Left renal pelvis (tissue), 4 donors: ENCODE results near the gene MIGA1. TPM values are rescaled to one million over a fixed set of nuclear protein-coding genes. Genes with fewer than 3 reads are reported as not detected.
"Not testable (repeated sequence)": the region's sequence is repeated elsewhere in the genome, so short reads cannot be mapped to it uniquely, and the experiment has no call there.

Experiments
- DNase-seq, 4 donors: peaks; one replicate each; pipeline ENCODE4 v3.0.0-alpha.2; 2013; ENCODE audit warnings: low read depth in 4 of 4, low spot score in 3 of 4
- polyA plus RNA-seq, 4 donors: library from polyadenylated mRNA; unstranded; fragments of 120-200 nt; gene quantifications; one replicate each; pipeline ENCODE4 v1.2.1, GENCODE V29; 2013; ENCODE audit not compliant: insufficient read length in 4 of 4

MIGA1 gene, protein sequence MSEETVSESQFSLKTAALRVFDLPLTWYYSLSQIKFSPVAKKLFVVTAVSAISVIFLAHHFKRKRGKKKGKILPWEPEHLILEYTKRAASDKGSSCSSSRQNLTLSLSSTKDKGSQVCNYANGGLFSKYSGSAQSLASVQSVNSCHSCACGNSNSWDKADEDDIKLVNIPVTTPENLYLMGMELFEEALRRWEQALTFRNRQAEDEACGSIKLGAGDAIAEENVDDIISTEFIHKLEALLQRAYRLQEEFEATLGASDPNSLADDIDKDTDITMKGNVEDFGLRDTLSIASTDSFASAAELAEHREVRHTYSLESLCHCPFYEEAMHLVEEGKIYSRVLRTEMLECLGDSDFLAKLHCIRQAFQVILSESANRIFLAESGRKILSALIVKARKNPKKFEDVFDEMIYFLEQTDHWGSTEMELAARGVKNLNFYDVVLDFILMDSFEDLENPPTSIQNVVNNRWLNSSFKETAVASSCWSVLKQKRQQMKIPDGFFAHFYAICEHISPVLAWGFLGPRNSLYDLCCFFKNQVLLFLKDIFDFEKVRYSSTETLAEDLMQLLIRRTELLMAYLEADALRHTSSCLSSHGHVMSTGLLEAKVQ
- 10 to 100 TPM; 20.5 to 22.1 (median 20.6) TPM for polyA plus RNA-seq

DNA sequence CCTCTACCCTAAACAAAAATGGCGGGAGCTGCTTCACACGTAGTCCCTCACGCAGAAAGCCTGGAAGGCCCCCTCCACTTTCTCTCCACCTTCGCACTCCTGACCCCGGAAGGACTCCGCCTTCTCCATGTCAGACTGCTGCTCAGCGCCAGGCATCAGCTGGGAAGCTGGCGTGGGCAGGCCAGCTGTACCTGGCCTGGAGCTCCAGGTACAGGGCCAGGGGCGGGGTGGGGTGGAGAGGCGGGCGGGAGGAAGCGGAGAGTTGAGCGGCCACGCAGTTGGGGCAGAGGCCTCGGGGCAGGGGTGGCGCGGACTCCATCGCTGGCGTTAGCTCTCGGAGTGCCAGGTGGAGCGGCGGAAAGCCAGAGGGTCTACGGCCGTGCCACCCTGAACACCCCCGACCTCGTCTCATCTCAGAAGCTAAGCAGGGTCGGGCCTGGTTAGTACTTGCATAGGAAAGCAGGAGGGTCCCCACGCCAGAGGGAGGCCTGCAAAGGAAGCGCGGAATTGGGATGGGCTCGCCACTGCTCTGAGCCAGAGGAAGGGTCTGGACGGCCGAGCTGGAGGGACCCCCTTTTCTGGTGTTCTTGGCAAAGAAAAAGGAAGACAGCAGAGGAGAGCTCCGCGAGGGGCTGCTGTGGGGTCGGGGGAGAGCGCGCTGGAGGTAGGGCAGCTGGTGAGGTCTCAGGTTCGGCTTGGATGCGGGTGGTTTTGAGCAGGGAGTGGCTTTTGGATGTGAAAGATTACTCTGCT, at the start of gene MIGA1:
Gene MIGA1 (plus strand): TSS at position 121 of the 753 bp plus-strand sequence. CDS start 3,604 bp downstream, outside the sequence.
- DNase-seq: peak; percentile 80 to 90 (median 84)

DNA sequence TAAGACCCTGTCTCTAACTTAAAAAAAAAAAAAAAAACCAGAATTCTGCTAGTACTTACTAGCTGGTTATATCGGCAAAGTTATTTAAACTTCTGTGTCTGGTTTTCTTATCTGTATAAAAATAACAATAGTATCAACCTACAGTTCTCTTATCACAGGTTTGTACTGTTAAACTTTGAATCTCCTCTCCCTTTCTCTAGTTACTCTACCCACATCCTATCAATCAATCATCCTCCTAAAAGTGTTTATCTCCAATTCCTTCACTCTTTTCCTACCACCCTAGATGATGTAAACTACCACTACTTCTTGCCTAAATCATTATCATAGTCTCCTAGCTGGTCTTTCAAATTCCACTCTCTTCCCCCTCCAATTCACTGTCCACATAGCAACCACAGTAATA, 47.4 kb upstream of the MIGA1 start:
- DNase-seq: no peak

DNA sequence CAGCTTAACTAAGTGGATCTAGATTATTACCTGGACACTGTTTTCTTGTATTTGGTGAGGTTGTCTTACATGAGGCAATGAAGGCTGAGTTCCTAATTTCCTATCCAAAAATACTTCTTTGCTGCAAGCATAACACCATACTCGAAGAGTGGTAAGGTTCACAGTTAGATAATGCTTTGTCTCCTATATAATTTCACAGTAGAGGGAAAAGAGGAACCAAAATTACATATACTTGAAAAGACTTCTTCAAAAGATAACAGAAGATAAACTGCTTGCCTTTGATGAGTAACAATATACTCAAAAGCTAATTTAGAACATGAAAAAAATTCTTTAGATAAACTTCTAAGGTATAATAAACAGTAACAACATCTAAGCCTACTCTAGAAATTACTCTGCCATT, 40.2 kb upstream of the MIGA1 start:
- no peak for DNase-seq

DNA sequence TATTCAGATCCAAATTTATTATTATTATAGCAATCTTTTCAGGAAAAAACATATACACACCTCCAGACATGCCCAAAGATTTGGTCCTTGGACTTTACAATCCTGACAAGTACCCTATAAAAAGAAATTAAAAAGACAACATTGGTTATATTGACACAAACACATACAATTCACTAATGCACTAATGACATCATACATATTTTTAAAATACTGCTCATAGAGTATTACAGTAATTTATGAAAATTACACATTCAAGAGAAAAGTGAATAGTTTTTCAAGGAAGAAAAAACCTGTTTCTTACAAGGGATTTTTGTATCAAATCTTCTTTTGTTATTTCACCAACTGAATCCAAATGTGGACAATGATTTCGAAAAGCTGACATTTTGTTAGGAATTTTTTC, 38.1 kb upstream of the MIGA1 start:
- DNase-seq: no peak

DNA sequence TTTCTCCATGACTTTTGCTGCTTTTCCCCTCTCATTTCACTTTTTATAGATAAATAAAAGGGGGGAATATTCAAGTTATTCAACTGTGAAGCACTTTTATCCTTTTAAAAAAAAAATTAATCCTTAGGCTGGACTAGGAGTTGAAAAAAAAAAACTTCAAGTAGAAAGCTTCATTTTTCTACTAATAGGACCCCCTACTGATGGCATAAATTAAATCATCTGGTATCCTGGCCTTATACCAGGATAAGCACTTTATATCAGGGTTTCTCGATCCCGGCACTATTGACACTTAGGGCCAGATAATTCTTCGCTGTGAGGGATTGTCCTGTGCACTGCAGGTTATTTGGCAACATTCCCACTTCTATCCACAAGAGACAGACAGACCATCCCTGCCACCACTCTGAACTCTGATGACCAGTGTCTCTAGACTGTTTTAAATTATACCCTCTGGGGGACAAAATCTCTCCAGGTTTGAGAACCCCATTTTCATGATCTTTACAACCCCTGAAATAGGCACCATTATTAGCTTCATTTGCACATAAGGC, 37.4 kb upstream of the MIGA1 start:
- DNase-seq: no peak

DNA sequence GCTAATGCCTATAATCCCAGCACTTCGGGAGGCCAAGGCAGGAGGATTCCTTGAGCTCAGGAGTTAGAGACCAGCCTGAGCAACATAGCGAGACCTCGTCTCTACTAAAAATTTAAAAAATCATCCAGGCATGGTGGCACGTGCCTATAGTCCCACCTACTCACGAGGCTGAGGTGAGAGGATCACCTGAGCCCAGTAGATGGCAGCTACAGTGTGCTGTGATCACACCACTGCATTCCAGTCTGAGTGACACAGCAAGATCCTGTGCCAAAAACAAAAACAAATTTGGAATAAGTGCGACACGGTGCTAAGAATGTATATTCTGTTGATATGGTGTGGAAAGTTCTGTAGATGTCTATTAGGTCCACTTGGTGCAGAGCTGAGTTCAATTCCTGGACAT, 34.9 kb upstream of the MIGA1 start:
- DNase-seq: no peak

DNA sequence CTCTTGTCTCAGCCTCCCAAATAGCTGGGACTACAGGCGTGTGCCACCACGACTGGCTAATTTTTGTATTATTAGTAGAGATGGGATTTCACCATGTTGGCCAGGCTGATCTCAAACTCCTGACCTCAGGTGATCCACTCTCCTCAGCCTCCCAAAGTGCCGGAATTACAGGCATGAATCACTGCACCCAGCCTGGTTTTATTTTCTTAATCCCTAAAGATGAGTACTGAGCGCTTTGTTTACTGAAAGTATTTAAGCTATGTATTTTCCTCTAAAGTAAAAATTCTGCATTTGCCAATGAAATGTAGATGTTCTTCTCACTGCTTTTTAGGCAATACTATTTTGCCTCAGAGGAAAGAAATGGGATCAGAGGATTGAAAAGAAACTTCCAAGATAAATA, 30.0 kb upstream of the MIGA1 start:
- DNase-seq: not testable (repeated sequence)

DNA sequence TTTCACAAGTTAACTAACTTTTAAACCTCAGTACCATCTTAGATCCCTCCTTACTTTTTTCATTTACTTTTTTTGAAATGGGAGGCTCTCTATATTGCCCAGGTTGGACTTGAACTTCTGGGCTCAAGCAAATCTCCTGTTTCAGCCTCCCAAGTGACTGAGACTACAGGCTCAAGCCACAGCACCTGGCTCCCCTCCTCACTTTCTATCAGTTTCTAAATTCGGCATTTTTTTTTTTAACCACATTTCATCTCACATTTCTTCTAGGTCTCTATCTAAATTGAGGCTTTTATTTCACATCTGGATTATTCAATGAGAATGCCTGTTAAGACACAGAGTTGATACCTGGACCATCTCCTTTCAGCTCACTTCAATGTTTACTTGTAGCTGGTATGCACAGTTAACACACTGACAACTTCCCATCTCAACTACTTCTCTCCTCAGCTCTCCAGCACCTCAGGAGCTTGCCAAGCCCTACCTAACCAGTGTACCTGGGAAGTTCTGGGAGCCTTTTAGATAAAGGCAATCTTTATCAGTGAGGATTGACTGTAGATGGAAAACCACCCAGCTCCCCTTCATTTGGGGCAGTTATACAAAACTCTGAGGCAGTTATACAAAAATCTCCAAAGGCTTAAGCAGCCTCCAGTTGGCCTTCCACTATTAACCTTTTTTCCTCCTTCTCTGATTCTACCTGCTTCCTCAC, 23.2 kb upstream of the MIGA1 start:
- no peak for DNase-seq

DNA sequence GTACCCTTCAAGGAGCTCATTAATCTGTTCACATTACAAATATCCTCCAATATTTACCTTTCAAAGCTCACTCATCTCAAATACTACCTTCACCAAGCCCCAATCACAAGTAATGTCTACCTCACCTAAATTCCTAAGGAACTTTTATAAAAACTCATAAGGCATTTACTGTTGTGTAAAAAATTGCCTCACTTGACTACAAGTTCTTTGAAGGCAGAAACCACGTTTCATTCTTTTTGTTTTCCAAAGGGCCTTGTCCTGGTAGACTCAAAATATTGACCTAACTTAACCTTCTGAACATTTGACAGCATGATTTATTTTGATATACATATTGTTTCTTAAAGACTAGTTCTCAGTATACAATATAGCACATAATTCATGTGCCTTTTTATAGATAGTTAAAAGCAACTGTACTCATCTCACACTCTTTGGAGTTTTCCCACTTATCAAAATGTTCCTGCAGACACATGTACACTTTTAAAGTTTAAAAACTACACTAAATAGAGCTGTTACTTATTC, 22.3 kb upstream of the MIGA1 start:
- DNase-seq: no peak

DNA sequence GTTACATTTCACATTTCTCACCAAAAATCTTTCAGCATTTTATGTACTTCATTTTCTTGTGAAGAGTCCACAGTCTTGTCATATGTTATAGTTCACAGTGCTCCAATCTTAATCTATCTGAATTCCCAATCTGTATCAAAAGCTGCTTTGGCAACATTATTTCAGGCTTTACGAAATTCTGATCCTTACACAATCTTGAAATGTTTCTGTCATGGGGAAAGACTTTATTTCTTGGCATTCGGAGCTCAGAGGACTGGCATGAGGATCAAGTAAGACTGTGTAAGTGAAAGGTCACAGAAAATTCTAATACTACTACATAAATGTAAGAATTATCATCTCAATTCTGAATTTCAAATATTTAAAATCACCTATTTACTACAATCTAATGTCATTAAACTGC, 21.8 kb upstream of the MIGA1 start:
- DNase-seq: no peak

DNA sequence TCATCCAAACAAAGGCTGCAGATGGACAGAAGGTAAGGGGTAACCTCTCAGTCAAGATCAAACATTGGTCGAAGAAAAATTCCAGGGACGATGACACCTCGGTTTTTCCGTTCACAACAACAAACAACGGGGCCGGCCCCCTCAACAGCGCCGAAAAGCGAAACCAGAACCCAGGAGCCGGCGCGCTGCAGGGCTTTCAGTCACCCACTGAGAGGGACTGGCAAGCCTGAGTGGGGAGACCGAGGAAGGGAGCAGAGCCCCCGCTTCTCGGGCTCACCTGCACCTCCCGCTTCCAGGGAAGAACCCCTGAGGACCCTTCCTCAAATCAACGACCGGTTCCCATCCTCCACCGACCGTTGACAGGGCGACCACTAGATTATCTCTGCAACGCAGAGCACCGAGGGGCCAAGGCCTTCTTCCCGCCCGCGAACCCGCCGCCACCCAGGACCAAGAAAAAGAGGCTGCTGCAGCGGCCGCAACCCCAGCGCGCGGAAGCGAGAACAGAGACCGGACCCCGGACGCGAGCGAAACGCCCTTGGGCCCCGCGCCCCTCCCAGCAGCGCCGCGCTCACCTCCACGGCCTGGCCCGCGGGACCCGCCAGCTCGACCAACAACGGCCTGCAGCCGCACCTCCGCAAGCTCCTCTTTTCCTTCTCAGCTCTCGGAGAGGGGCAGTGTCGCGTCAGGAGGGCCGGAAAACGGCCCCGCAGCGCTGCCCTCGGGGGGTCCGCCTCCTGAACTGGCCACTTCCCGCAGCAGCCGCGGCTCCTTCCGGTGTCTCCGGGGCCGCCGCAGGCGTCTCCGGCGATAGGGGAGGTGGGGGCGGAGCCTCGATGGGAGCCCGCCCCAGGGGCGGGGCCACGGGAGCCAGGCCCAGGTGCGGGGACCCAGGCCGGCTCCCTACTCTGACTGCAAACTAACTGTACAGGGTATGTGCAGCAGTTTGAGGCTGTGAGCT, 20.1 kb upstream of the MIGA1 start, which contains the start of gene USP33:
Gene USP33 (minus strand): TSS at position 782 of the 958 bp plus-strand sequence. CDS start 18,155 bp downstream, outside the sequence.
- DNase-seq: peak; percentile 73 to 81 (median 74)

DNA sequence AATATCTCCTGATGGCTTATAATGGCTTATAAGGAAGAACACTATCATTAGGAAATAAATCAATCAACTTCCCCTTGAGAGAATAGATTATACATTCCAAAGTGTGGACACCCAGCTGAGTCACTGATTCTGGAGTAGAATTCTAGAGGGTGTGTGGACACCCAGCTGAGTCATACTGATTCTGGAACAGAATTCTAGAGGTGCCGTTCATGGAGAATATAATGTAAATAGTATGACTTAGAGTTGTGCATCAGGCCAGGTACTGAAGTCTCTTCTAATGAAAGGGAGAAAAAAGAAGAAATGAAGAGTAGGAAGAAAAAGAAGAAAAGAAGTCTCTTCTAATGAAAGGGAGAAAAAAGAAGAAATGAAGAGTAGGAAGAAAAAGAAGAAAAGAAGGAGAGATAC, 17.4 kb upstream of the MIGA1 start:
- no peak for DNase-seq

DNA sequence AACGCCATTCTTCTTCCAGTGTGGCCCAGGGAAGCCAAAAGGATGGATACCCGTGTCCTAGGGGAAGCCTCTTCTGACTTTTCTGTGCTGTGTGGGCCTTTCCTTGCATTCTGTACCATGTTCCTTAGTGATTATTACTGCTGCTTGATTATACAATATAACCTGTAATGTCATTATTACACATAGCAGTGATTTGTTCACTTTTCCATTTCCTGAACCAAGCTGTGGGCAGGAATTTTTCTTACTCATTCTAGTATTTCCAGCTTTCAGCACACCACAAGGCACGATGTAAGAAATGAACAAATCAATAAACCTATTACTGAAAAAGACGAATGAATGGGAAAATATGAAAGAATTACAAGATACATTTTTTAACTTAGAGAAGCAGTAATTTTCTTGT, 11.4 kb upstream of the MIGA1 start:
- DNase-seq: no peak

DNA sequence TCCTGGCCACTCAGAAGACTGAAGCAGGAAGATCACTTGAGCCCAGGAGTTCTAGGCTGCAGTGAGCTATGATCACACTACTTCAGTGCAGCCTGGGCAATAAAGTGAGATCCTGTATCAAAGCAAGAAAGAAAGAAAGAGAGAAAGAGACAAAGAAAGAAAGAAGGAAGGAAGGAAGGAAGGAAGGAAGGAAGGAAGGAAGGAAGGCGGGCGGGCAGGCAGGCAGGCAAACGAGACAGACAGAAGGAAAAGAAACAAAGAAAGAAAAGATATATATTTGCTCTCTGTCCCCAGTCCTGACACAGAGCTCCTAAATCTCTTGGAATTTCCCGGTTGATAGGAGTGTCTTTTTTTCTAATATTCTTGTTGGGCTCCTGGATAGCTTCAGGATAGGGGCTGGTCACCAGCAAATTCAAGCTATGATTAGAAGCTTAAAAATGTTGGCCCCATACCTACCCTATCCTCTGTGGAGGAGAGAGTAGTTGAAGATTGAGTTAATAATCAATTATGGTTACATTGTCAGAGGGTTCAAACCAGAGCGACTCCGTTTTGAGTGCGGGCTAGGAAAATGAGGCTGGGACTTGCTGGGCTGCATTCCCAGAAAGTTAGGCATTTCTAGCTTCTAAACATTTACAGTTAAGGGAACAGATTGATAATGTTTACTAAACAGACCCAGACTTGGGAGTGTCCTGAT, 3.3 kb upstream of the MIGA1 start:
- DNase-seq: no peak

DNA sequence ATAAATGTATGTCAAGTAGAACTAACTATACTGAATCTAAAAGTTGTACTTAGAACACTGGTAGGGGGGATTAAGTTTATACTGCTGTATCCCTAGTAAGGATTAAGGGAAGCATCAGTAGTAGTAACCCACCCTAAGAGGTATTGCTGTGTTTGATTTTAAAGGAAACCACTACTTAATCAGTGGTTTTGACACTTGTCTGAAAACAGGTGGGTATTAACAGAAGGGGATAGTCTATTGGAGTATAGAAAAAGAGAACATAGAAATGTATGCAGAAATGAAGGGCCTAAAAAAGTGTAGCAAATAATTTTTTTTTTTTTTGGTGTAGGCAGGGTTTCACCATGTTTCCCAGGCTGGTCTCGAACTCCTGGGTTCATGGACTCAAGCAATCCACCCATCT, 2.2 kb downstream of the MIGA1 start:
- no peak for DNase-seq

DNA sequence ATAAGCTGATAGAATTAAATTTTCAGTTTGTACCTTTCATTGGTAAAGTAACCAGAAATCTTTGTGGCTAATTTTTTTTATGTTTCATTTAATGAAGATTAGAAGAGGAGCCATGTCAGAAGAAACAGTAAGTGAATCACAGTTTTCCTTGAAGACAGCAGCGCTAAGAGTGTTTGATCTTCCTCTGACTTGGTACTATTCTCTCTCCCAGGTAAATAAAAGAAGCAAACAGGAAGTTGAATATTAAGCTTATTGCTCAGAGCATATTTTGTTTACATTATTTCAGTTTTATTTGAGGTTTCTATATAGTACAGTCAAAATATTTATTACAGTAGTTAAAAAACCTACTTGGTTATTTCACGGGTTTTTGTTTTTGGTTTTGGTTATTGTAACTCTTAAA, 3.7 kb downstream of the MIGA1 start:
- no peak for DNase-seq

DNA sequence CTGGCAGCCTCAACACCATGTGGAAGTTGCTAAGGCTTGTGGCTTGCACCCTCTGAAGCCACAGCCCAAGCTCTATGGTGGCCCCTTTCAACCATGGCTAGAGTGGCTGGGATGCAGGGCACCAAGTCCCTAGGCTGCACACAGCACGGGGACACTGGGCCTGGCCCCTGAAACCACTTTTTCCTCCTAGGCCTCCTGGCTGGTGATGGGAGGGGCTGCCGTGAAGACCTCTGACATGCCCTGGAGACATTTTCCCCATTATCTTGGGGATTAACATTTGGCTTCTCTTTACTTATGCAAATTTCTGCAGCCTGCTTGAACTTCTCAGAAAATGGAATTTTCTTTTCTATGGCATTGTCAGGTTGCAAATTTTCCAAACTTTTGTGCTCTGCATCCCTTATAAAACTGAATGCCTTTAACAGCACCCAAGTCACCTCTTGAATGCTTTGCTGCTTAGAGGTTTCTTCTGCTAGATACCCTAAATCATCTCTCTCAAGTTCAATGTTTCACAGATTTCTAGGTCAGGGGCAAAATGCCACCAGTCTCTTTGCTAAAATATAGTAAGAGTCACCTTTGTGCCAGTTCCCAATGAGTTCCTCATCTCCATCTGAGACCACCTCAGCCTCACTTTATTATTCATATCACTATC, 6.8 kb downstream of the MIGA1 start:
- not testable (repeated sequence) for DNase-seq

DNA sequence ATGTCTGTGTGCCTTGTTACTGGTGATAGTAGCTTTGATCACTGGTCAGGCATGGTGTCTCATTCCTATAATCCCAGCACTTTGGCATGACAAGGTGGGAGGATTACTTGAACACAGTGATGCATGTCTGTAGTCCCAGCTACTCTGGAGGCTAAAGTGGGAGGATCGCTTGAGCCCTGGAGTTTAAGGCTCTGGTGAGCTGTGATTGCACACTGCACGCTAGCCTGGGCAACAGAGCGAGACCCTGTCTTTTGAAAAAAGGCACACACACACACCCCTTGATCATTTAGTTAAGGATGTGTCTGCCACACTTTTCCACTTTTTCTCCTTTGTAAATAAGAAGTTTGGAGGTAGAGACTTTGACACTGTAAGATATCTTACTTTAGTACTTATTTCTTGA, 15.1 kb downstream of the MIGA1 start:
- no peak for DNase-seq
